GM10847 (cell line): ENCODE results near the gene MOB3B.

Experiments used
- POLR2A ChIP-seq: IDR thresholded peaks from 2 replicates; pipeline ENCODE4 v1.6.1; 2011; ENCODE audit not compliant: insufficient read length; ENCODE audit errors: extremely low read depth

MOB3B gene

DNA sequence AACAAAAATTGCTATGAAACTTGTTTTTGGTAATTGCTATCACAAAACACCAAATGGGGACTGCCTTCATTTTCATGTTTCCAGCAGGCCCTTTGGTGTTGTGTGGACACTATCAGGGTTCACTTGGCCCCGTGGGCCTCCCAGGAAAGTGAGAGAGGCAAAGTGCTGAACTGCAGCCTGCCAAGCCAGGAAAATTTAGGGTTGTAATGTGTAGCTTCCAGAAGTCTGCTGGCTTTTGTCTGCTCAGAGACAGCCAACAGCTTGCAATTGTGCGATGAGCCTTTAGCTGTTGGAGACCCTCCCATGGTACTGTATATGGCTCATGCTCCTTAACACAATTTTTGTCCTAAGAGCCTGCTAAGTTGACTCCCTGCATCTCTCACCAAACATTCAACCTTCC is 127.0 kb downstream of the MOB3B start:
- no peak for TF ChIP-seq POLR2A

DNA sequence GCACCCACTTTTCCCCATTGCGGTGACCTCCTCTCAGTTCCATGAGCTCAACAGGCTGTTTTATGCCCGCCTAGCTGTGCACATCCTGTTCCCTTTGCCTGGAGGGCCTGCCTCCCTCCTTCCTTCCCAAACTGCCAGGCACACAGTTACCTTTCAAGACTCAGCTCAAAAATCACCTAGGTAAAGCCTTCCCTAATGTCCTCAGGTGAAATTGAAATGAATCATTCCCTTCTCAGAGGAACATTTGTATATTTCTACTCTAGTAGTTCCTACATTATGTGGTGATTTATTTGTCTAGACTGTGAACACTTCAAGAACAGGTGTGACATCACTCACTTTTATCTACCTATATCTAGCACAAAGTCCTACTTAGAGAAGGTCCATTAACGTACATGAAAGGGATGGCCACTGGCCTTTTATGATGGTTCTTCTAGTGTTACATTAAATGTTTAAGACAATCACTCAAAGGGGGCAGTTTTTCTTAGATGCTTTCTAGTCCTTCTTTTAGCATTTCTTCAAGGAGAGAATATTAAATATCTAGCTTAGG is 129.2 kb downstream of the MOB3B start:
- no peak for TF ChIP-seq POLR2A

DNA sequence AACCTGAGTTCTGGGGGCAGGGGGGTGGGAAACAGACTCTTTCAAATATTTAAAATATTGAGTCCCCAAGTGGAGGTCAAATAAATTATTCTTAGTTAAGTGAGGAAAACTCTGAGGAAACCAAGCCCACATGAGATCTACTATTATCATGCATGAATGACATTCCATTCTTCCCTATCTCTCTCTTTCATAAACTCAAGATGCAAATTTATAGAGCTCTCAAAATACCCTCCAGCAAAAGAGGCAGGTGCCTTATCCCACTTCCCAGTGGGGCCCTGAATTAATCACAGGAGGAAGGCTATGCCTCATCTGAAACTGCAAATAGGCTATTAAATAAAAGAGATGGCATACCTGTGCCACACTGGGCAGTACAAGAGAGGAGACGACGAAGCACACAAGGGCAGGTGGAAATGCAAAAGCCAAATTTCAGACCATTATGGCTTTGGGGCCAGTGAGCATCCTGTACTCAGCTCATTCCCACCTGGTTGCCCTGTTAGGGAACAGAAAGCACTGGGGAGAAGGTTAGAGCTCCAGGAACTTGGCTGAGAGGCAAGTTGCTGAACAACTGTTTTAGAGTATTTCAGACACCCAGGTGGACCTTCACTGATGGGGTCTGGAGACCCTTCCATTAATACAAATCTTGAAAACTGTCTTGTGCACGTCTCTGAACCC is 130.5 kb downstream of the MOB3B start:
- no peak for TF ChIP-seq POLR2A

DNA sequence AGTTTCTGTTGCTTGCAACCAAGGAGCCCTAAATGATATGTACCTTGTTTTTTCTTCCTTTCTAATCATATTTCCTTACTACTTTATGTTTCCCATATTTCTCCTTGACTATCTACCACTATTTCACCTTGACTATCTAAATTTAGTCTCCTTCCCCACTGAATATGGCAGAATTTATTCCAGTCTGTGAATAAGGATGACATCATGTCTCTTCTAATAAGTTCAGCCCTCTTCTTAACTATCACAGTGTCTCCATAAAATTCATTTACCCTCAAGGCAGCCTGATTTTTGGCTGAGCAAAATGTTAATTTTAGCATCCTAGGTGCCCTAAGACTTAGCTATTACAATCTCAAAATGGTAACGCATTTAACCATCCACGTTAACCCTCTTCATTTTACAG is 133.1 kb downstream of the MOB3B start:
- no peak for TF ChIP-seq POLR2A

DNA sequence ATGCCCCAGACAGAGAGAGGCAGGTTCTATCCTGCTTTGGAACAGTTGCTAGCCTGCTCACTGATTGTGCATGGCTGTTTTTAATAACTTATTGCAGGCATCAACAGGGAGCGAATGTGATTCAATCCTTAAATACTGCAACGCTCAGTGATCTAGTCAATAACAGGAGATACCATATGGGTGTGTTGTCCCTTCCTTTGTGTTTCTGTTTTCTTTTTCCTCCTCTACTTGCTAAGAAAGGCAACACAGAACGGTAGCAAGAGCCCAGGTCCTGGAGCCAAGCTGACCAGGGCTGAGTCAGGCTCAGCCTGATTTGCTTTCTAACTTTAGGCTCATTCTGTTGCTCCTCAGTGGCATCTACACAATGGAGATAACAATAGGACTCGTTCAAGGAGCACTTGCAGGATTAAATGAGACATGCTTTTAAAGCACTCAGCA is 134.1 kb downstream of the MOB3B start:
- no peak for TF ChIP-seq POLR2A

DNA sequence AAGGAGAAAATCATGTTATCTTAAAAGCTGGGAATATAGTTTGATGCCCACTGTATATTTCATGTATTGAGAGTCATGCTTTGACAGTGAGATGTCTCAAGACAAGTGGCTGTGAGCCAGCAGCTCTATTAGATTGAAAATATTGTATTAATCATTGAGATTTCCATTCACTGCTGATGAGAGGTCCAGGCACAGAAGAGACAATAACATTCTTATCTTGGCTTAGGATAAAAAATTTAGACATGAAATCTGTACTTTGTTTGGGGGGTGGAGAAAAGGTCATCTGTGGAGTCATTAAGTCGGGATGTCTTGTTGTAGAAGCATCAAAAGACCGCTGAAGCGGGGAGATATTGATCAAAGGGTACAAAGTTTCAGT is 134.8 kb downstream of the MOB3B start:
- TF ChIP-seq POLR2A = no peak

DNA sequence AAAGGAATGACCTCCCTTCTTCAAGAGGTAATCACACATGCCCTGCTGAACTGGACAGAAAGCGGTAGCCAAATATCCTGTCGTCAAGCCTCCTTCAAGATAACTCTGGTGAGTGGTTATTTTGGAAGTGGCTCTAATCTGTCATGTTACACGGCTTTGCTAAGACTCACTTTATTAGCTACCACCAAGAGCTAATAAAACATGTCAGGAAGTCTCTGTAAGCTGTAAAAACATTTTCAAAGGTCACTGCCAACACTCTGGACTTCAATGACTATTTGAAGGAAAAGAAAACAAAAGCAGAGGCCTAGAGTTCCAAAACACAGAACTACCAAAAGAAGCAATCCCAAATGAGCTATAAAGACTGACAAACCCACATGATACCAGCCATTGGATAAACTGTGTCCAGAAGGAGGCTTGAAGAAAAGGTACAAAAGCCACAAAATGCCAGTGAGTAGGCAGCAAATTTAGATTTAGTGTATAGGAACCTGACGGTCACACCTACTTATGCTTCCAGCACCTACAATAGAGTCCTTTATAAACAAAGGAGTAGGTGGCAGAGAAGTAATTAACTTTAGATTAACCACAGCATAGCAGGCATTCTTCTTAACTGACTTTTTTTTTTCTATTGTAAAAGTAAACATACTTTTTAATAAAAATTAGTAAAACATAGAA is 135.3 kb downstream of the MOB3B start:
- TF ChIP-seq POLR2A = no peak

DNA sequence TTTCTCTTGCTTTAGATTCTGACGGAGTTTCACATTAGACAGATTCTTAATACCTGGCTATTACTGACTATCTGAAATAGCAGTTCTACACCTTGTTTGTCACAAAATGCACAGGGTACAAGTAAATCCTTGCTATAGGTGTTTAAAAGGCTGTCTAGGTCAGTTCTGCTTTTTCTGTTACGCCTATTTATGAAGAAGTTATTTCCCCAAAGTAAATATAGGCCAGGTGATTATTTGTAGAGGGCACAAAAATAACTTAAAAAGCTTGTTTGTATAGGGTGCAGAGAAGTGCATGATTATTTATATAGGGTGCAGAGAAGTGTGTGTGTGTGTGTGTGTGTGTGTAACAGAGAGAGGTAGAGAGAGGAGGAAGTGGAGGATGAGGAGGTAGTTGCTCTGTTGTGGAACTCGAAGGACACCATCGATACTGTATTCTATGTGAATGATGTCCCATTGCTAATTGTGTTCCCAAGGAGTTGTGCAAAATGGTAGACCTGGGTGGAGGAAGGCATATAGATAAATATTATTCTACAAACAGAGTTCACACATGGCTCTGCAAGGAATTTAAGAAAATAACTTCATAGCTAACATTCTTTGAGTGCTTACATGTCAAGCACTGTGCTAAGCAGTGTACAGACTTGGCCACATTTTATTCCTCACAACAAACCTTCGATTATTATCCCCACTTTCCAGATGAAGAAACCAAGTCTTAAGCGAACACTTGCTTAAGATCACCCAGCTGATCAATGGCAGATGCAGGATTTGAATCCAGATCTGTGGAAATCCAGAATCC is 136.4 kb downstream of the MOB3B start:
- TF ChIP-seq POLR2A = no peak

DNA sequence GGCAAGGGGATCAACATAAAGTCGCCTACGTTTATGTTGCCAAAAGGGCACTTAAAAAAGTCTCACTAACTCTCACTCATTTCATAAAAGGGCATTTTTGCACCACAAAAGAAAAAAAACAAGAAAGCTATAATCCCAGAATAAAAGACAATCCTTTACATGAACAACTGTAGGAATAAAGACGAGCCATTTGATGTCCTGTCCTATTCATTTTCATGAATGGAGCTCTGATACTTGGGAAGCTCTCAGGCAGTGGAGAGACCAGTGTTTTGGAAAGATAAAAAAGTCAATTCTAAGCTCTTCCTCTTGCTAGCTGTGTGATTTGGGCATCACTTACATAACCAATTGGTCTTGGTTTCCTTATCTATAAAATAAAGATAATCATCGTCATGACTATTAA is 137.2 kb downstream of the MOB3B start:
- TF ChIP-seq POLR2A = no peak

DNA sequence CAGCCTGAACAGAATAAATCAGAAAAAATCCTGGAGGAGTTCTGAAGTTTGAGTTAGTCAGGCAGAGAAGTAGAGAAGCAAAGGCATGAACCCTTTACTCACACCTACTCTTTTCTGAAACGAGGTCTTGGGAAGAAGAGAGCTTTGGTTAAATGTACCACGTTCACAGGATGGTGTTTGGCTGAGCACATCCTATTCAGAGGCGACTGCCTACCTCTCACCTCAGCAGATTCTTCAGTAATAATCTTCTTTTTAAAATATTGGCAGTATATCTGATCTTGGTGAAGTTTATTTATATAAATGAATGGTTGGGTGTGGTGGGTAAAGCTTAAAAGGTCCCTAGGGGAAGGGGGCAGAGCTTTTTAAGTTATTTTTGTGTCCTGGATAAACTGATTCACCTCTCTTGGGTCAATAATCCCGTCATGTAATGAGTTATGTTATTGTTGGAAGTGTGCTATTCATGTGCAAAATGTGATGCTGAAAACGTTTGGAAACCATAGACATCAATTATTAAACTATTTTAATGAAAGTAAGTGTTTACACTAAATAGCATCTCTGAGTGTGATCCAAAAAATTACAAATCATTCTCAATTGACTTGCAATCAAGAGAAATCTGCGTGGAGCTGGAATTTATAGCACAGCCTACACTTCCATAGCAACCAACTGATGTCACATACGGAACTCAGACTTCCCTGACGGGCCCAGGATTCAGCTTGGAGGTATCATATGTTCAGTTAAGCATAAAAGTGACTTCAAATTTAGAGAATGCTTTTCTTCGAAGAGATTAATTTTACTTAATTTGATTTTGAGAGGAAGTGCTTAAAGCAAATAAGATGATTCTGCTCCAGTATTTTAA is 138.3 kb downstream of the MOB3B start:
- TF ChIP-seq POLR2A = no peak

DNA sequence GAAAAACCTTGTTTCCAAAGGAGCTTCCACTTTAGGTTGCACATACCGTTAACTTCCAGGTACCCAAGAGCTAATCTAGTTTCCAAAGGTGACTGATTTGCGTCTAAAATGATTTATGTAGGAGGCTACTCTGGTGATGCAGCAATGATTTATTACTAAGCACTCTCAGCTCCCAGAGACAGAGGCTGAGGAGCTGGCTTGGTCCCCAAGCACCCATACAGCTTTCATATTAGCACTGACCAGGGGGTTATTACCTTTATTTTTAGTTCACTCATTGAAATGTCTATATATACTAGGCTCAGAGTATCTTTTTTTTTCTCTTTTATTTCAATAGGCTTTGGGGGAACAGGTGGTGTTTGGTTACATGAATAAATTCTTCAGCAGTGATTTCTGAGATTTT is 141.5 kb downstream of the MOB3B start:
- TF ChIP-seq POLR2A = no peak

DNA sequence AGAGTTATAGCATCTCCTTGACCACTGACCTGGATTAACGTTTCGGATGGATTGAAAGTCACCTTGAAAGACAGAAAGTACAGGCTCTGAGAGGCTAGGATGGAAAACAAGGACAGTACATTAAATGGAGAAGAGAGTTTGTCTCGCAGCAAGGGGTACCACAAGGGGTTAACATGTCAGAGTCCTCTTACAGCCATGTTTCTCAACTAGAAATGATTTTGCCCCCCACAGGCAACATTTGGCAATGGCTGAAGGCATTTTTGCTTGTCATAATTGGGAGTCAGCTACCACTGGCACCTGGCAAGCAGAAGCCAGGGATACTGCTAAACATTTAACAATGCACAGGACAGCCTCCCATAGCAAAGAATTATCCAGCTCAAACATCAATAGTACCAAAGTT is 141.9 kb downstream of the MOB3B start:
- TF ChIP-seq POLR2A = no peak

DNA sequence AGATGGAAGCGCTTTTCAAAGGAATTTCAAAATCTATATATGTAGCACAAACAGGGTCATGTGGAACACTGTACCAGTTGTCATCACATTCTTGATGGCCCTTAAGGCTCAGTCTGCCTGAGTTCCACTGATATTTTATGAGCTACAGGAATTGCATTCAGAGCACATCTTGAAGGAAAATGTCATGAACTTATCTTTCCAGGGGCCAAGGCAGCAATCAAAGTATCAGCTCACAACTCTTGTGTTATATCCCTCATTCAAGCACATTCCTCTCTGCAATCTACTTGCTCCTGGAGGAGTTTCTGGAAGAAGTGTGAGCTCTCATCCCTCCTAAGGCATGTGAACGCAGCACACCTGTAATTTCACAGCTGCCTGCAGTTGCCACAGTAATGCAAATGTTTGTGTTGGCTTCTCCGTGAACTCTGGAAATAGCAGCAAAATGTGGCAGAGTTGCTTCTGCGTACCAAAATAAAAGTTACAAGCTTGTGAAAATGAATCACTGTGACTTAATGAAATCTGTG is 143.0 kb downstream of the MOB3B start:
- no peak for TF ChIP-seq POLR2A

DNA sequence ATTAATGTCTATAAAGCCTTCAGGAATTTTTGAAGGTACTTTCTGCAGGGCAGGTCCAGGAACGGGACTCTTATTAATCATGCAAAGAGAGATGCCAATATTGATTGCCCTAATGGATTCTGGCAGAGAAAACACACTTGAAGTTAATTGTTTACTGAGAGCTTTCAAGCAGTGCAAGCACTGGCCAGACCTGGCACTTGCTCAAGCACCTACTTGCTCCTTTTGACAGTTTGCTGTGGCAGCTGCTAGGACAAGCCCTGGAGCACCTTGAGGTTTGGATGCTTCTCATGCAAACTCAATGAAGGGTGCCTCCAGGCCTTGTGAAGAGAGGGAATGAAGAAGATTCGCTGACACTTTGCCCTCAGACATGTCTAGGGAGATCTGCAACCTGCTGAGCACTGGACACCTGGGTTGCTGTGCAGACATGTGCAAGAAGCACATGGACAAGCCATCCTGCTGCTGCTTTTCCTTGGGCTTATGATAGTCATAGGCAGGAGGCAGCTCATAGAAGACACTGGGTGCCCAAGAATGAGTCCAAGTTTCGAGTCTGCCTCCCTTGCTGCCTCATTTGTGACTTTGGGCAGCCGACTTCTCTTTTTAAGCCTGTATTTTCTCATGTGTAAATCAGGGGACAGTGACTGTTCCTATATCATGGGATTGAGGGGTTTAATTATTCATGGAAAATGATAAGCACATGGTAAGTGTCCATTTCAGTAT is 143.8 kb downstream of the MOB3B start:
- TF ChIP-seq POLR2A = no peak

DNA sequence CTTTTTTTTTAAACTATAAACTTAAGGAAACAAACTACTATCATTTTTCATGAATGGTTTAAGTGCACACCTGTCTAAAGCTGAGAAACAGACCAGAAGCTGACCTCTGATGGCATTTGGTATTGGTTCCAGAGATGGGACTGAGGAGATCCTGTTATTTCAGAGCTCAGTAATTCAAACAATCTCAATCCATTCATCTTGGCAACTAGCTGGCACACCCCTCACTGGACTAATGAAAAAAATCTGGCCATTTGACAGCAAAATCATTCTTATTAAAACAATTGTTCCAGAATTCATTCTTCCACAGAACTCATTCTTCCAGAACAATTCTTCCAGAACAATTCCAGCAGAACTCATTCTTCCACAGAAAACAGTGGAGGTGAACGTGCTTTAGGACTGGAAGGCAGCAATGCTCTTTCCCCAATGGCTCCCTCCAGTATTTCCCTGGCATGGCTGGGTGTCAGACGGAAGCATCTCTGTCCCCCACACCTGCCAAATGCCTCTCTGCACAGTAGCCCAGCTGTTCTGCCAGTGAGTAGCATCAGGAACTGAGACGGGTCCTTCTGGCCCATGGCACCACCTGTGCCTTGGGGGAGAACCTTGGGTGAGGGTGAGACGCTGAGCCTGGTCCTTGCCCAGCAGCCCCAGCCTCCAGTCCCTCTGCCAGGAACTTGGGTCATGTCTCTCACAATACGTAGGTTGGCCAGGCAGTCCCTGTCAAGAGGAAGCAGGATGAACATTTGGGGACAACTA is 145.2 kb downstream of the MOB3B start:
- TF ChIP-seq POLR2A = no peak
